Neural cell (in vitro differentiated cells): ENCODE results near the gene PPP2R5E. TPM values are rescaled to one million over a fixed set of nuclear protein-coding genes. Genes with fewer than 3 reads are reported as not detected.

Experiments
- H2AFZ ChIP-seq: fragments of 200-600, 300-800 bp; sonication (generic), shearing (Covaris generic); 2 replicates; pipeline ENCODE4 v1.6.0; 2014; ENCODE audit warnings: low read depth, mild to moderate bottlenecking, antibody characterized with exemption, low read length, moderate library complexity
- H3F3A ChIP-seq: fragments of 200-600 bp; shearing (Covaris generic); 2 replicates; pipeline ENCODE4 v1.6.1; 2016; ENCODE audit warnings: mild to moderate bottlenecking, moderate library complexity, mixed read lengths, antibody characterized with exemption, low read length; ENCODE audit not compliant: insufficient read depth, poor library complexity, severe bottlenecking
- H3K27ac ChIP-seq: fragments of 200-600, 300-800 bp; sonication (generic), shearing (Covaris generic); 2 replicates; pipeline ENCODE4 v1.5.1; 2014; ENCODE audit warnings: mild to moderate bottlenecking, low read length, moderate library complexity
- H3K27me3 ChIP-seq: fragments of 300-800, 200-600 bp; sonication (generic), shearing (Covaris generic); 2 replicates; pipeline ENCODE4 v1.6.0; 2014; ENCODE audit warnings: mild to moderate bottlenecking, low read depth, low read length, moderate library complexity; ENCODE audit not compliant: insufficient read depth
- H3K36me3 ChIP-seq: fragments of 300-800, 200-600 bp; sonication (generic), shearing (Covaris generic); 2 replicates; pipeline ENCODE4 v1.5.1; 2014; ENCODE audit warnings: mild to moderate bottlenecking, antibody characterized with exemption, low read length, moderate library complexity; ENCODE audit not compliant: insufficient read depth
- H3K4me2 ChIP-seq: fragments of 300-800, 200-600 bp; sonication (generic), shearing (Covaris generic); 2 replicates; pipeline ENCODE4 v1.6.0; 2014; ENCODE audit warnings: mild to moderate bottlenecking, low read length
- H3K4me3 ChIP-seq: fragments of 300-800, 200-600 bp; sonication (generic), shearing (Covaris generic); 2 replicates; pipeline ENCODE4 v1.5.1; 2014; ENCODE audit warnings: mild to moderate bottlenecking, low read length, moderate library complexity
- H3K79me2 ChIP-seq: fragments of 200-600 bp; shearing (Covaris generic); replicated peaks from 2 replicates; pipeline ENCODE4 v1.6.0; 2014; ENCODE audit warnings: mild to moderate bottlenecking, low read length, moderate library complexity; ENCODE audit not compliant: insufficient read depth
- H3K9ac ChIP-seq: fragments of 300-800, 200-600 bp; sonication (generic), shearing (Covaris generic); 2 replicates; pipeline ENCODE4 v1.6.1; 2016; ENCODE audit warnings: mild to moderate bottlenecking, low read length, mixed read lengths
- H3K9me2 ChIP-seq: fragments of 200-600 bp; shearing (Covaris generic); 2 replicates; pipeline ENCODE4 v1.6.1; 2016; ENCODE audit warnings: mild to moderate bottlenecking, low read length, mixed read lengths; ENCODE audit not compliant: insufficient read depth
- H3K9me3 ChIP-seq: fragments of 200-600, 300-800 bp; sonication (generic), shearing (Covaris generic); 2 replicates; pipeline ENCODE4 v1.6.1; 2016; ENCODE audit warnings: mild to moderate bottlenecking, mixed run types, low read length, moderate library complexity, mixed read lengths
- H4K20me1 ChIP-seq: fragments of 200-600 bp; shearing (Covaris generic); 2 replicates; pipeline ENCODE4 v1.6.1; 2016; ENCODE audit warnings: mild to moderate bottlenecking, mixed run types; ENCODE audit not compliant: insufficient read depth
- EP300 ChIP-seq: fragments of 450-650 bp; conservative IDR thresholded peaks from 2 replicates; pipeline ENCODE4 v1.6.1; 2014; ENCODE audit warnings: antibody characterized with exemption, mild to moderate bottlenecking, moderate library complexity; ENCODE audit not compliant: poor library complexity, severe bottlenecking
- EZH2 ChIP-seq: fragments of 200-600, 300-800 bp; shearing (Covaris generic), sonication (generic); IDR thresholded peaks from 2 replicates; pipeline ENCODE4 v1.6.1; 2014; ENCODE audit warnings: antibody characterized with exemption, low read length, borderline replicate concordance, mild to moderate bottlenecking; ENCODE audit not compliant: insufficient read depth, poor library complexity, severe bottlenecking
- POLR2AphosphoS5 ChIP-seq: IDR thresholded peaks from 2 replicates; pipeline ENCODE4 v1.6.1; 2012
- SMC3 ChIP-seq: fragments of 450-650 bp; conservative IDR thresholded peaks from 2 replicates; pipeline ENCODE4 v1.6.1; 2014; ENCODE audit warnings: antibody characterized with exemption, mild to moderate bottlenecking, moderate library complexity; ENCODE audit not compliant: poor library complexity
- TAF1 ChIP-seq: IDR thresholded peaks from 2 replicates; pipeline ENCODE4 v1.6.1; 2012; ENCODE audit warnings: low read depth
- polyA plus RNA-seq: library from polyadenylated mRNA; depleted of rRNA; stranded (reverse); fragments of >200 nt; gene quantifications from 2 replicates; pipeline ENCODE4 v1.2.3, GENCODE V29; 2014
- TF ChIP-seq, protein P1 (sequence below): fragments of 450-650 bp; IDR thresholded peaks from 2 replicates; pipeline ENCODE4 v1.5.1; 2014; ENCODE audit warnings: antibody characterized with exemption, mild to moderate bottlenecking, moderate library complexity; ENCODE audit not compliant: poor library complexity, severe bottlenecking

Gene PPP2R5E
- polyA plus RNA-seq, 1 donor from 2014 or later, result 26.7 TPM

DNA sequence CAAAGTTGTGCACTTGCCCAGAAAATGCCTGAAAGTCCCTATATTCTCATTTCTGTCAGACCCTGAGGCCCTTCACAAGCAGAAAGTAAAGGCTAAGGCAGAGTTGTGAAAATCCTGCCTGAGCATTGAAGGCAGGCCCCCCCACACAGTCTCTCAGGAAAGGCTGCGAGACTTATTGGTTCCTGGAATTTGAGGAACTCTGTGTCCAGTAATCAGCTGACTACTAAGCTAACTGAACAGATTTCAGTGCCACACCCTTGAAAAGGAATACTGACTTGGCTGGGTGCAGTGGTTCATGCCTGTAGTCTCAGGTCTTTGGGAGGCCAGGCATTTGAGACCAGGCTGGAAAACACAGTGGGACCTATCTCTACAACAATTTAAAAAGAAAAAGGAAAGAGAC, 21.1 kb upstream of the PPP2R5E start:
- TF ChIP-seq, protein P1, sequence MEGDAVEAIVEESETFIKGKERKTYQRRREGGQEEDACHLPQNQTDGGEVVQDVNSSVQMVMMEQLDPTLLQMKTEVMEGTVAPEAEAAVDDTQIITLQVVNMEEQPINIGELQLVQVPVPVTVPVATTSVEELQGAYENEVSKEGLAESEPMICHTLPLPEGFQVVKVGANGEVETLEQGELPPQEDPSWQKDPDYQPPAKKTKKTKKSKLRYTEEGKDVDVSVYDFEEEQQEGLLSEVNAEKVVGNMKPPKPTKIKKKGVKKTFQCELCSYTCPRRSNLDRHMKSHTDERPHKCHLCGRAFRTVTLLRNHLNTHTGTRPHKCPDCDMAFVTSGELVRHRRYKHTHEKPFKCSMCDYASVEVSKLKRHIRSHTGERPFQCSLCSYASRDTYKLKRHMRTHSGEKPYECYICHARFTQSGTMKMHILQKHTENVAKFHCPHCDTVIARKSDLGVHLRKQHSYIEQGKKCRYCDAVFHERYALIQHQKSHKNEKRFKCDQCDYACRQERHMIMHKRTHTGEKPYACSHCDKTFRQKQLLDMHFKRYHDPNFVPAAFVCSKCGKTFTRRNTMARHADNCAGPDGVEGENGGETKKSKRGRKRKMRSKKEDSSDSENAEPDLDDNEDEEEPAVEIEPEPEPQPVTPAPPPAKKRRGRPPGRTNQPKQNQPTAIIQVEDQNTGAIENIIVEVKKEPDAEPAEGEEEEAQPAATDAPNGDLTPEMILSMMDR, result no peak
- TF ChIP-seq TAF1, result no peak
- Histone ChIP-seq H3K4me3 (no peak overlapping the region), H3K27ac (no peak overlapping the region), H4K20me1 (no peaks in the 10 kb centered on the region), H3K9me3 (no peaks in the 10 kb centered on the region), H3K9ac (no peak overlapping the region), H3K9me2 (no peaks in the 10 kb centered on the region), H2AFZ (no peak overlapping the region), H3F3A (no peaks in the 10 kb centered on the region), H3K36me3 (no peaks in the 10 kb centered on the region), H3K79me2 (no peaks in the 10 kb centered on the region), H3K4me2 (no peak overlapping the region), H3K27me3 (no peaks in the 10 kb centered on the region)

DNA sequence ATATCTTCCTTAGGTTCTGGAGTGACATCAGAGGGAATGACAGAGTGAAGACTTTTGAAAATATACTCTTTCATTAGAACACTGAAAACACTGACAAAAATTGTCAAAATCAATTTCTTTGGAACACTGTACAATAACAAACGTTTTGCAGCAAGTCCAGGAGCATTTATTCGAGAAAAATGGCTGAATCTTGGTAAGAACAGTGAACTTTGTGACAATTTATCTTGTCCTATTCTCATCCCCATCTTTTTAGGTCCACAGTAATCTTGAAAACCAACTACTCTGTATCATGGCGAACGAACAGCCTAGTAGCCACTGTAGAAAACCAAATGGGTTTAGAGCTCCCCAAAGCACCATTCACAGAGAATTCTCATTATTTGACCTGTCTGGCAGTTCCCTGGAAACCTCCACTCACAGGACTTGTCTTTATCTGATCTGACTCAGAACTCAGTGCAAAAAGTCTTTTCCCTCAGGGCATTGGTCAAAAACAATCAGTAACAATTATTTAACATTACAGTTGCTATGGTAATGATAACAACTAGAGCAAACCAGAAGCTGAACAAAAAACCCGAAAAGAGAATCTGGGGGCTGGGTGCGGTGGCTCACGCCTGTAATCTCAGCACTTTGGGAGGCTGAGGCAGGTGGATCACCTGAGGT, 20.3 kb upstream of the PPP2R5E start:
- no peaks in the 10 kb centered on the region for H3K9me3 ChIP-seq
- no peaks in the 10 kb centered on the region for H4K20me1 ChIP-seq
- H3K4me2 ChIP-seq, result no peak overlapping the region
- no peak overlapping the region for H3K4me3 ChIP-seq
- H3K36me3 ChIP-seq, result no peaks in the 10 kb centered on the region
- H3K27me3 ChIP-seq, result no peaks in the 10 kb centered on the region
- H3K27ac ChIP-seq, result no peak overlapping the region
- TF ChIP-seq EZH2 (no peak), SMC3 (no peak), EP300 (no peak)
- TF ChIP-seq, protein P1, result no peak
- H3K9me2 ChIP-seq, result no peaks in the 10 kb centered on the region
- H3K9ac ChIP-seq, result no peak overlapping the region
- H2AFZ ChIP-seq, result no peak overlapping the region
- H3K79me2 ChIP-seq, result no peaks in the 10 kb centered on the region
- H3F3A ChIP-seq, result no peaks in the 10 kb centered on the region

DNA sequence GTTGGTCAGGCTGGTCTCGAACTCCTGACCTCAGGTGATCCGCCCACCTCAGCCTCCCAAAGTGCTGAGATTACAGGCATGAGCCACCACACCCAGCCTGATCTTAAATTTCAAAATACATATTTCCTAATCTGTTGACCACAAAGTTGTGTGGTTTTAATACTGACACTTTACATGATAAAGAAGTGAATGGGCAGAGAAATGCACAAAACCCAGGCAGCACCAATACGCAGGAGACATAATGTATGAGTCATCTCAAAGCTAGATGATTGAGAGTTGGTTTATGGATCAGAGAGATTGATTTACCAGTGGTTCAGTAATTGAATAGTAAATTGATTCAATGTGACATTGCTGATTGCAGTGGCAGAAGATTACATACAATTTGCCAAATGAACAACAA, 19.2 kb upstream of the PPP2R5E start:
- Histone ChIP-seq H4K20me1 (no peaks in the 10 kb centered on the region), H3K9me3 (no peaks in the 10 kb centered on the region), H3K9me2 (no peaks in the 10 kb centered on the region), H3K79me2 (no peaks in the 10 kb centered on the region), H2AFZ (no peak overlapping the region), H3F3A (no peaks in the 10 kb centered on the region), H3K4me2 (no peak overlapping the region), H3K27ac (no peak overlapping the region), H3K4me3 (no peak overlapping the region), H3K27me3 (no peaks in the 10 kb centered on the region), H3K36me3 (no peaks in the 10 kb centered on the region), H3K9ac (no peak overlapping the region)
- TF ChIP-seq, protein P1, result no peak
- TF ChIP-seq EP300, result no peak
- TF ChIP-seq TAF1, result no peak
- TF ChIP-seq POLR2AphosphoS5, result no peak
- TF ChIP-seq SMC3, result no peak
